ENCODE measurements around the gene DOK4. TPM values are rescaled to one million over a fixed set of nuclear protein-coding genes. Genes with fewer than 3 reads are reported as not detected.
"Not testable (repeated sequence)": the region's sequence is repeated elsewhere in the genome, so short reads cannot be mapped to it uniquely, and the experiment has no call there.

Gene DOK4
- total RNA-seq, 1 donor = 40.2 TPM

DNA sequence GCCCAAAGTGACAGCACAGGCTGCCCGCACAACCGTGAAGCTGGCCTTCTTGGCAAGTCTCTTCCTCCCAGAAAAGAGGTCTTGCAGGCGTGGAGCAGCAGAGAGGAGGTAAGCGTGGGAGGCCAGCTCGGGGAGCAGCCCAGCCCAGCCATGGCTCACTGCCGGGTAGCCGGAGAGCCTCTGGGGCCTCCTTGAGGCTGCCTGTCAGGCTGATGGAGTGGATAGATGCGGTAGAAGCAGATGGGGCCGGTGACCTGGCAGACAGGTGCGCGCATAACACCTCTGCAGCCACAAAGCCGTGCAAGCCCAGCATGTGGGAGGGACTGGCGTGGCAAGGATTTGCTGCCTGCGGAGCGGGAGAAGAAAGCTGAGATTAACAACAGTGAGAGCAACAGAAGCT, 17.1 kb upstream of the DOK4 start:
- no peak for DNase-seq (ENCODE audit: low read depth)
- no peak overlapping the region for H3K4me3 ChIP-seq (ENCODE audit: low read depth, low read length)
- TF ChIP-seq, protein P1, sequence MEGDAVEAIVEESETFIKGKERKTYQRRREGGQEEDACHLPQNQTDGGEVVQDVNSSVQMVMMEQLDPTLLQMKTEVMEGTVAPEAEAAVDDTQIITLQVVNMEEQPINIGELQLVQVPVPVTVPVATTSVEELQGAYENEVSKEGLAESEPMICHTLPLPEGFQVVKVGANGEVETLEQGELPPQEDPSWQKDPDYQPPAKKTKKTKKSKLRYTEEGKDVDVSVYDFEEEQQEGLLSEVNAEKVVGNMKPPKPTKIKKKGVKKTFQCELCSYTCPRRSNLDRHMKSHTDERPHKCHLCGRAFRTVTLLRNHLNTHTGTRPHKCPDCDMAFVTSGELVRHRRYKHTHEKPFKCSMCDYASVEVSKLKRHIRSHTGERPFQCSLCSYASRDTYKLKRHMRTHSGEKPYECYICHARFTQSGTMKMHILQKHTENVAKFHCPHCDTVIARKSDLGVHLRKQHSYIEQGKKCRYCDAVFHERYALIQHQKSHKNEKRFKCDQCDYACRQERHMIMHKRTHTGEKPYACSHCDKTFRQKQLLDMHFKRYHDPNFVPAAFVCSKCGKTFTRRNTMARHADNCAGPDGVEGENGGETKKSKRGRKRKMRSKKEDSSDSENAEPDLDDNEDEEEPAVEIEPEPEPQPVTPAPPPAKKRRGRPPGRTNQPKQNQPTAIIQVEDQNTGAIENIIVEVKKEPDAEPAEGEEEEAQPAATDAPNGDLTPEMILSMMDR (IDR thresholded peaks at IDR 0.05; ENCODE audit: insufficient read depth, low read depth, low read length) = no peak

DNA sequence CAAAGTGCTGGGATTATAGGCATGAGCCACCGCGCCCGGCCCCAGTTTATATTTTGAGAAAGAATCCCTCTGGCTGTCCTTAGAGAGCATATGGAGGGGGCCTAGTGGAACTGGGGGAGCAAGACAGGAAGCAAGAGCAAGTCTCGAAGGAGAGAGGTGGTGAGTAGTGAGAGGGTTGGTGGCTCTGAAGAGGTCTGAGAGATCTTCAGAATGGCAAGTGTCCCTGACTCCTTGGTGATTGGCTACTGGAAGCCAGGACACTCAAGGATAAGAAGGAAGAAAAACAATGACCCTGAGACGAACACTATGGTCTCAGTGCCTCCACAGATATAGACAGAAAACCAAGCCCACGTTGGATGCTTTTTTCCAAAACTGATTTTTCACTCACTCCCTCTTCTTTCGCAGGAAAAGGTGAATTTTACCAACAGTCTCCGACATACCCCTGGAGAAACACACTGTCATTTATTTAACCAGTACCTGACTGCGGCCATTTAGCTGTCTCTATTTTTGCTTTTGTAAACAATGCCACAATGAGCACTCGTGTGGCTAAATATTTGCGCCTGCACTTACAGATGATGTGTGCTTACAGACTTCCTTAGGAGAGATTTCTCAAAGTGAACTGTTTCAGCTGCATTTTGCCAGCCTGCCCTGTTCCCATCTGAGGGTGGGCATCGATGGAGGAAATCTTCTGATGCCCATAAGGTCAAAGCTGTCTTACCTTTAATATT, 15.9 kb upstream of the DOK4 start:
- no peak overlapping the region for H3K4me3 ChIP-seq (ENCODE audit: low read depth, low read length)
- TF ChIP-seq, protein P1 (IDR thresholded peaks at IDR 0.05; ENCODE audit: insufficient read depth, low read depth, low read length) = no peak
- DNase-seq (ENCODE audit: low read depth) = no peak

DNA sequence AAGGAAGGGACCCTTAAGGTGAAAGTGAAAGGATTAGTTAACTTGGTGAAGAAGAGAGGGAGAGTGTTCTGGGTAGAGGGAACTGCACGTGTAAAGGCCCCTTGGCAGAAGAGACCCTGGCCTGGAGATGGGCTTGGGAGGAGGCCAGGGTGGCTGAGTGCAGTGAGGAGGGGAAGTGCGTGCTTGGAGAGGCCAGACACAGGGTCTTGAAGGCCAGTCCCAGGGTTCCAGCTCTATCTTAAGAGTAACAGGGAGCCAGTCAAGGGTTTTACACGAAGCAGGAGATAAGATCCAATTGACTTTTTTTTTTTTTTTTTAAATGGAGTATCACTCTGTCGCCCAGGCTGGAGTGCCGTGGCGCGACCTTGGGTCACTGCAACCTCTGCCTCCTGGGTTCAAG, 15.2 kb upstream of the DOK4 start:
- no peak overlapping the region for H3K4me3 ChIP-seq (ENCODE audit: low read depth, low read length)
- DNase-seq (ENCODE audit: low read depth) = no peak
- TF ChIP-seq, protein P1 (IDR thresholded peaks at IDR 0.05; ENCODE audit: insufficient read depth, low read depth, low read length) = no peak

DNA sequence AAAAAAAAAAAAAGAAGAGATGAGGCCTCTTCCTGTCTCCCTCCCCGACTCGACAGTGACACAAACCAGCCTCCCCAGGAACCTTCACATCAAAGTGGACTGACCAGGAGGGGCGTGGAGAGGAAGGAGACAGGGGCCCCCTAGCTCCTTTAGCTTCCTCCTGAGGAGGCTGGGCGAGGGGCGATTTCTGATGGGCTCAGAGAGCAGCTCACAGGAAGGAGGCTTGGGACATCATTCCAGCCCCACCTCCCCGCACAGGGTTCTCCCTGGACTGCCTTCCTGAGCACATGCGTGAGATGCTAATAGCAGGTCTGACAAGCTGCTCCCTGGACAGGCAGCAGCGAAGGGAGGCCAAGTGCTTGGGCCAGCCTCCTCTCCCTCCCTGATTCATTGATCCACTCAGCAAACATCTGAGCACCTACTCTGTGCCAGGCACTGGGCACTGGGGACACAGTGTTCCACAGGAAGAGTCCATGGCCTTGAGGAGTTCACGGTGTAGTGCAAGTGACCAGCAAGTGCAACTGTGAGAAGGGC, 14.4 kb upstream of the DOK4 start:
- DNase-seq (ENCODE audit: low read depth) = peak; percentile 23
- TF ChIP-seq, protein P1 (IDR thresholded peaks at IDR 0.05; ENCODE audit: insufficient read depth, low read depth, low read length) = no peak
- no peak overlapping the region for H3K4me3 ChIP-seq (ENCODE audit: low read depth, low read length)

DNA sequence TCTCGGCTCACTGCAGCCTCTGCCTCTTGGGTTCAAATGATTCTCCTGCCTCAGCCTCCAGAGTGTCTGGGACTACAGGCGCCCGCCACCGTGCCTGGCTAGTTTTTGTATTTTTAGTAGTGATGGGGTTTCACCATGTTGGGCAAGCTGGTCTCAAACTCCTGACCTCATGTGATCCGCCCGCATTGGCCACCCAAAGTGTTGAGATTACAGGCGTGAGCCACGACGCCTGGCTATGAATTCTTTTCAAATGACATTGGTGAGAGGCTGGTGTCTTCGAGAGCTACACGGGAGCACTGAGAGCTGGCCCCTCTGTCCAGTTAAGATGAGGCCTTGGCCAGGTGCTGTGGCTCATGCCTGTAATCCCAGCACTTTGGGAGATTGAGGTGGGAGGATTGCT, 13.6 kb upstream of the DOK4 start:
- not testable (repeated sequence) for DNase-seq (ENCODE audit: low read depth); H3K4me3 ChIP-seq (ENCODE audit: low read depth, low read length)

DNA sequence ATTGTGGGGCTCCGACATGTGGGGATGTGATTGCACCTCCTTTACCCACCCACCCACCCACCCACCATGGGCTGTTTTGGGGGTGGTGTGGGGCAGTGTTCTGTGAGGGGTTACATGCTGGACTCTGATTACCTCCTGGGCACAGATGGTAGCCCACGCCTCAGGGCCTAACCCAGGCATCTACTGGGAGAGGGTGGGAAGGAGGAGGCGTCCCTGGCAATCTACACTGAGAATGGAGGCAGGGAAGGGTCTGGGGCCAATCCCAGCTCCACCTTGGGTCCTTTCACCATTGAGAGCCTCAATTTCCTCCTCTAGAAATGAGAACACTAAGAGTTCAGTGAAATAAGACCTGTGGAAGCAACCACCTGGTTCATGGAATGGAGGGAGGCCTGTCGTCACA, 11.7 kb upstream of the DOK4 start:
- no peak for DNase-seq (ENCODE audit: low read depth)
- TF ChIP-seq, protein P1 (IDR thresholded peaks at IDR 0.05; ENCODE audit: insufficient read depth, low read depth, low read length) = no peak
- H3K4me3 ChIP-seq (ENCODE audit: low read depth, low read length) = no peak overlapping the region

DNA sequence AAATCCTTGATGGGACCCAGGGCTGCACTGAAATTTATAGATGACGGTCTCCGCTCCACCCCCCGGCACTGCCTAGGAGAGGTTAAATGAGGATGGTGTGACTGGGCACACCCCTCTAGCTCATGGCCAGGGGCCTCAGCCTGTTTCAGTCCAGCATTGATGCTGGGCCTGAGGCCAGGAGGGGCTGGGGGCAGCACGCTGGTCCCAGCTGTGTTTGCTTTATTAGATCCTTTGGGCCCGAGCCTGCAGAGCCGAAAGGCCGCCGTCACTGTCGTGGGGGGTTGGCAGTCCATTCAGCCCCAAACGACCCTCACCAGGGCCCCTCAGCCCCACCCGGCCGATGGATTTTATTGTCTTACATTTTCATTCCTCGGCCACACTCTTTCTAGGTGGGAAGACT, 10.8 kb upstream of the DOK4 start:
- TF ChIP-seq, protein P1 (IDR thresholded peaks at IDR 0.05; ENCODE audit: insufficient read depth, low read depth, low read length) = no peak
- no peak for DNase-seq (ENCODE audit: low read depth)
- no peak overlapping the region for H3K4me3 ChIP-seq (ENCODE audit: low read depth, low read length)
